Sigmoid colon (tissue), 7 donors: ENCODE results near the gene CRAT. TPM values are rescaled to one million over a fixed set of nuclear protein-coding genes. Genes with fewer than 3 reads are reported as not detected.

ENCODE experiments used
- DNase-seq: peaks from one replicate; pipeline ENCODE4 v3.0.0-alpha.2; 2019
- H3K27ac ChIP-seq, 4 donors: fragments of 200-600 bp; sonication (generic); one replicate each; pipeline ENCODE4 v1.5.1; 2016 to 2019; ENCODE audit warnings: mild to moderate bottlenecking in 1 of 4
- H3K27me3 ChIP-seq, 3 donors: fragments of 200-600 bp; sonication (generic); one replicate each; pipeline ENCODE4 v1.5.1; 2019; ENCODE audit warnings: mild to moderate bottlenecking in 1 of 3
- H3K36me3 ChIP-seq, 4 donors: fragments of 200-600 bp; sonication (generic); one replicate each; pipeline ENCODE4 v1.5.1; 2016 to 2019
- H3K4me1 ChIP-seq, 4 donors: fragments of 200-600 bp; sonication (generic); one replicate each; pipeline ENCODE4 v1.5.1; 2017 to 2019
- H3K4me3 ChIP-seq, 4 donors: fragments of 200-600 bp; sonication (generic); one replicate each; pipeline ENCODE4 v1.5.1; 2017 to 2019; ENCODE audit warnings: mild to moderate bottlenecking in 2 of 4, moderate library complexity in 1 of 4
- H3K9me3 ChIP-seq, 4 donors: fragments of 200-600 bp in 3 of 4; sonication (generic) in 3 of 4; one replicate each; pipeline versions ENCODE4 v1.5.1 to v1.6.1; 2013 to 2019
- EP300 ChIP-seq, 4 donors: sonication (generic); formaldehyde crosslinking; IDR thresholded peaks; one replicate each; pipeline ENCODE4 v1.6.1; 2017; ENCODE audit warnings: antibody characterized with exemption in 4 of 4
- POLR2A ChIP-seq, 2 donors: fragments of 450-650 bp; IDR thresholded peaks; one replicate each; pipeline ENCODE4 v1.6.1; 2016; ENCODE audit warnings: antibody characterized with exemption in 2 of 2, mild to moderate bottlenecking in 2 of 2, moderate library complexity in 2 of 2
- POLR2AphosphoS5 ChIP-seq, 4 donors: sonication (generic); formaldehyde crosslinking; IDR thresholded peaks; one replicate each; pipeline ENCODE4 v1.6.1; 2017; ENCODE audit warnings: antibody characterized with exemption in 4 of 4
- WGBS, 2 donors: extraction: QIAGEN DNeasy Blood & Tissue Kit; methylation state at CpG; one replicate each; pipeline ENCODE4 v1.1.7; 2013; 5-methylcytosine and 5-hydroxymethylcytosine counted together
- intact Hi-C: fragments of 100-400 bp; cut with DNase I; formaldehyde crosslinking; loops from one replicate; pipeline ENCODE4 v1.15.1; 2023
- polyA plus RNA-seq, 3 donors: library from polyadenylated mRNA; stranded (reverse); fragments of 200-250 nt; gene quantifications; one replicate each; pipeline ENCODE4 v1.2.3, GENCODE V29; 2013
- total RNA-seq, 4 donors: library from RNA; depleted of rRNA; stranded (reverse); fragments of >200 nt; gene quantifications; one replicate each; pipeline ENCODE4 v1.1.0, GENCODE V29; 2016
- TF ChIP-seq, protein P1 (sequence below), 4 experiments: fragments of 450-650 bp in 3 of 4; fragments of 200-600 bp in 1 of 4; IDR thresholded peaks; one replicate each; pipeline ENCODE4 v1.5.1; 2016 to 2019; ENCODE audit warnings: antibody characterized with exemption in 4 of 4, mild to moderate bottlenecking in 3 of 4, moderate library complexity in 2 of 4
- donor health status: healthy with polysubstance abuse.
- donor health status: Bipolar disorder and iron deficiency.
- donor health status: healthy.

The CRAT gene
- total and polyA plus RNA-seq, 7 donors, result 49.6 to 66.8 (median 52.9) TPM

GRCh38 chr9:129052592-129052991 lies 58.0 kb downstream of the CRAT start:
- no peak overlapping the region for H3K4me3 ChIP-seq
- TF ChIP-seq EP300 (IDR thresholded peaks at IDR 0.05) (no peak), POLR2AphosphoS5 (IDR thresholded peaks at IDR 0.05) (no peak), POLR2A (IDR thresholded peaks at IDR 0.05) (no peak)
- TF ChIP-seq, protein P1, sequence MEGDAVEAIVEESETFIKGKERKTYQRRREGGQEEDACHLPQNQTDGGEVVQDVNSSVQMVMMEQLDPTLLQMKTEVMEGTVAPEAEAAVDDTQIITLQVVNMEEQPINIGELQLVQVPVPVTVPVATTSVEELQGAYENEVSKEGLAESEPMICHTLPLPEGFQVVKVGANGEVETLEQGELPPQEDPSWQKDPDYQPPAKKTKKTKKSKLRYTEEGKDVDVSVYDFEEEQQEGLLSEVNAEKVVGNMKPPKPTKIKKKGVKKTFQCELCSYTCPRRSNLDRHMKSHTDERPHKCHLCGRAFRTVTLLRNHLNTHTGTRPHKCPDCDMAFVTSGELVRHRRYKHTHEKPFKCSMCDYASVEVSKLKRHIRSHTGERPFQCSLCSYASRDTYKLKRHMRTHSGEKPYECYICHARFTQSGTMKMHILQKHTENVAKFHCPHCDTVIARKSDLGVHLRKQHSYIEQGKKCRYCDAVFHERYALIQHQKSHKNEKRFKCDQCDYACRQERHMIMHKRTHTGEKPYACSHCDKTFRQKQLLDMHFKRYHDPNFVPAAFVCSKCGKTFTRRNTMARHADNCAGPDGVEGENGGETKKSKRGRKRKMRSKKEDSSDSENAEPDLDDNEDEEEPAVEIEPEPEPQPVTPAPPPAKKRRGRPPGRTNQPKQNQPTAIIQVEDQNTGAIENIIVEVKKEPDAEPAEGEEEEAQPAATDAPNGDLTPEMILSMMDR (IDR thresholded peaks at IDR 0.05), result no peak
- 23 to 69% methylated on average over 8 of the region's 8 CpGs for WGBS, 2 donors
- no peaks in the 10 kb centered on the region for H3K4me1 ChIP-seq
- H3K9me3 ChIP-seq, result no peaks in the 10 kb centered on the region
- no peaks in the 10 kb centered on the region for H3K27me3 ChIP-seq
- intact Hi-C loops, result no loop called here
- no peak for DNase-seq
- no peak overlapping the region for H3K27ac ChIP-seq
- H3K36me3 ChIP-seq, result peaks cover 22 to 96% (median 25%) of the 10 kb centered on the region in 4 donors

Other genes with a start within 250 kb of the CRAT start
- 1 to 10 TPM; 3.9 to 8.0 (median 5.2) TPM for gene KYAT1, start 228.8 kb downstream of the CRAT start, total RNA-seq
- gene KYAT1, start 228.8 kb downstream of the CRAT start, polyA plus RNA-seq, result 1 to 10 TPM in 1 of 3 donors, under 1 TPM in 2; 0.60 to 4.5 (median 0.92) TPM
- 10 to 100 TPM; 26.0 to 59.5 (median 37.4) TPM for gene LRRC8A, start 228.7 kb downstream of the CRAT start, total RNA-seq
- gene LRRC8A, start 228.7 kb downstream of the CRAT start, polyA plus RNA-seq, result 10 to 100 TPM in 1 of 3 donors, 1 to 10 TPM in 2; 4.8 to 25.2 (median 8.8) TPM
- gene PHYHD1, start 189.8 kb downstream of the CRAT start, total RNA-seq, result 10 to 100 TPM; 15.5 to 30.5 (median 20.1) TPM
- 10 to 100 TPM in 1 of 3 donors, 1 to 10 TPM in 2; 1.6 to 13.2 (median 8.1) TPM for gene PHYHD1, start 189.8 kb downstream of the CRAT start, polyA plus RNA-seq
- 10 to 100 TPM in 1 of 4 donors, 1 to 10 TPM in 3; 6.2 to 11.4 (median 9.3) TPM for gene DOLK, start 163.2 kb downstream of the CRAT start, total RNA-seq
- 10 to 100 TPM in 1 of 3 donors, 1 to 10 TPM in 2; 2.4 to 11.1 (median 3.5) TPM for gene DOLK, start 163.2 kb downstream of the CRAT start, polyA plus RNA-seq
- 10 to 100 TPM; 16.6 to 28.8 (median 24.6) TPM for gene NUP188, start 163.1 kb downstream of the CRAT start, total RNA-seq
- gene NUP188, start 163.1 kb downstream of the CRAT start, polyA plus RNA-seq, result 10 to 100 TPM in 1 of 3 donors, 1 to 10 TPM in 2; 3.7 to 21.3 (median 5.4) TPM
- gene SH3GLB2, start 82.5 kb downstream of the CRAT start, total RNA-seq, result 10 to 100 TPM; 66.7 to 78.3 (median 72.9) TPM
- 100 to 1,000 TPM in 1 of 3 donors, 10 to 100 TPM in 2; 49.7 to 143 (median 62.5) TPM for gene SH3GLB2, start 82.5 kb downstream of the CRAT start, polyA plus RNA-seq
- 10 to 100 TPM; 18.1 to 30.5 (median 25.1) TPM for gene MIGA2, start 74.2 kb downstream of the CRAT start, total RNA-seq
- 10 to 100 TPM in 1 of 3 donors, 1 to 10 TPM in 2; 8.4 to 44.3 (median 9.9) TPM for gene MIGA2, start 74.2 kb downstream of the CRAT start, polyA plus RNA-seq
- gene DOLPP1, start 29.7 kb downstream of the CRAT start, total RNA-seq, result 1 to 10 TPM; 2.3 to 4.3 (median 3.4) TPM
- gene DOLPP1, start 29.7 kb downstream of the CRAT start, polyA plus RNA-seq, result 10 to 100 TPM in 1 of 3 donors, 1 to 10 TPM in 2; 9.0 to 39.4 (median 9.7) TPM
- 10 to 100 TPM; 50.2 to 79.5 (median 77.4) TPM for gene PTPA, start 622 bp upstream of the CRAT start, total RNA-seq
- gene PTPA, start 622 bp upstream of the CRAT start, polyA plus RNA-seq, result 100 to 1,000 TPM in 1 of 3 donors, 10 to 100 TPM in 2; 67.3 to 141 (median 88.3) TPM
- gene IER5L, start 67.5 kb upstream of the CRAT start, total RNA-seq, result 10 to 100 TPM in 2 of 4 donors, 1 to 10 TPM in 2; 4.4 to 17.4 (median 10.2) TPM
- 1 to 10 TPM; 2.3 to 6.7 (median 6.0) TPM for gene IER5L, start 67.5 kb upstream of the CRAT start, polyA plus RNA-seq